NCI-H1436 (cell line): Measurements from ENCODE around the gene ZNF770.

ENCODE experiments used
- DNase-seq: peaks from one replicate; lab custom pipeline; 2025; lab: John Stamatoyannopoulos, UW

The ZNF770 gene, protein sequence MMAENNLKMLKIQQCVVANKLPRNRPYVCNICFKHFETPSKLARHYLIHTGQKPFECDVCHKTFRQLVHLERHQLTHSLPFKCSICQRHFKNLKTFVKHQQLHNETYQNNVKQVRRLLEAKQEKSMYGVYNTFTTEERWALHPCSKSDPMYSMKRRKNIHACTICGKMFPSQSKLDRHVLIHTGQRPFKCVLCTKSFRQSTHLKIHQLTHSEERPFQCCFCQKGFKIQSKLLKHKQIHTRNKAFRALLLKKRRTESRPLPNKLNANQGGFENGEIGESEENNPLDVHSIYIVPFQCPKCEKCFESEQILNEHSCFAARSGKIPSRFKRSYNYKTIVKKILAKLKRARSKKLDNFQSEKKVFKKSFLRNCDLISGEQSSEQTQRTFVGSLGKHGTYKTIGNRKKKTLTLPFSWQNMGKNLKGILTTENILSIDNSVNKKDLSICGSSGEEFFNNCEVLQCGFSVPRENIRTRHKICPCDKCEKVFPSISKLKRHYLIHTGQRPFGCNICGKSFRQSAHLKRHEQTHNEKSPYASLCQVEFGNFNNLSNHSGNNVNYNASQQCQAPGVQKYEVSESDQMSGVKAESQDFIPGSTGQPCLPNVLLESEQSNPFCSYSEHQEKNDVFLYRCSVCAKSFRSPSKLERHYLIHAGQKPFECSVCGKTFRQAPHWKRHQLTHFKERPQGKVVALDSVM

GRCh38 chr15:34988027-34988902 is at the start of gene ZNF770:
Gene ZNF770 (minus strand): TSS chr15:34988287. CDS start chr15:34983434, 4,853 bp downstream.
- DNase-seq, result peak; percentile 45

DNA sequence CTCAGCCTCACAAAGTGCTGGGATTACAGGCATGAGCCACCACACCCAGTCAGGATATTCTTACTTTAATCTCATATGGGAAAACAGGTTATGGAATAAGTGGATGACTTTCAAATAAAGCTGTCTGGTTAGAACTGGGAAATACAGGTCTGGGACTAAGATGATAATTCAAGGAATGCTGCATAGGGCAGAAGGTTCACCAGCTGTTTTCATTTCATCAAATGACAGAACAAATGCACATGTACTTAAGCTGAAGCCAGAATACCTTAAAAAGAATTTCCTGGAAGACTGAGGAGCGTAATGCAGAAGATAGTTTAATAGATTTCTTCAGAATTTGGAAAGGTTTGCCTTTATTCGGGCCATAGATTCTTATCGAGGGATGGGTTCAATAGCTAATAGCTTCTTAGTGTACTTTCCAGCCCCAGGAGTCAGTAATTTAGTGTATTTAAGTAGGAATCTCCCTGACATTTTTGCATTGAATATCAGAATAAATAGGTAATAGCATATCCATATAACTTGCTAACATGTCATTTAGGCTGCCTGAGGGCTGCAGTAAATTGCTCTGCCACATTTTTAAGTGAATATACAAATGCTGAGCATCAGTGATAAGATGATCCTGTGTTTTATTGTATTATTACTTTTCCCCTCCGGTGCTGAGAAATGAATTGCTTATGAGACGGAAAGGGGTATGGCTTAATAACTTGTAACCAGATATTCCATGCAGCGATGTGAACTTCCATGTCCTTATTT is 40.3 kb upstream of the ZNF770 start:
- no peak for DNase-seq

- no peak for DNase-seq
Measured at GRCh38 chr15:35023804-35024203, 35.7 kb upstream of the ZNF770 start.

GRCh38 chr15:35020974-35021373 is 32.9 kb upstream of the ZNF770 start:
- no peak for DNase-seq

DNA sequence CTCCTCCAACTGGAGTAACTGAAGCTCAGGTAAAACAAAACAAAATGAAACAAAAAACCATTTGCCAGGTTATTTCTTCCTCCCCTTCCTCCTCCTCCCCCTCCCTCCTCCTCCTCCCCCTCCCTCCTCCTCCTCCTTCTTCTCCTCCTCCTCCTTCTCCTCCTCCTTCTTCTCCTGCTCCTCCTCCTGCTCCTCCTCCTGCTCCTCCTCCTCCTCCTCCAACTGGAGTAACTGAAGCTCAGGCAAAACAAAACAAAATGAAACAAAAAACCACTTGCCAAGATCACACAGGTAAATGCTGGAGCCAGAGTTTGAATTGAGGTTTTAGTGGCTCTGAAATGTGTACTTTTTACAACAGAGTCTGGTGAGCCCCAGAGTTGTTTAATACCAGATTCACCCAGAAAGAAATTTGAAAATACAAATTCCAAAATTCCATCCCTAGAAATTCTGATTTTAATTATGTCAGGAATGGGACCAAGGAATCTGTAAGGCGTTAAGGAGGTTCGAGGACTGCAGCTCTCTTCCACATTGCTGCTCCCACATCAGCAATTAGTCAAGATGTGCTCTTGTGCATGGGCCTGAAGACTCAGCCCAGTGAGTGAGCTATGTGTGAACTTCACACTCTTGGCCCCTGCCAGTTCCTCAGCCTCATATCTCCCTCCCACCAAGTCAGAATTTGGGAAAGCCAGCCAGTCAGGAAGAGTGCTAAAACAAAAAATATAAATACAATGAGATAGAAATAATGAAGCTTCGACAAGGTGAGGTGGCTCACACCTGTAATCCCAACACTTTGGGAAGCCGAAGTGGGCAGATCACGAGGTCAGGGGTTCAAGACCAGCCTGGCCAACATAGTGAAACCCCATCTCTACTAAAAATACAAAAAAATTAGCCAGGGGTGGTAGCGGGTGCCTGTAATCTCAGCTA is 31.6 kb upstream of the ZNF770 start:
- no peak for DNase-seq

DNA sequence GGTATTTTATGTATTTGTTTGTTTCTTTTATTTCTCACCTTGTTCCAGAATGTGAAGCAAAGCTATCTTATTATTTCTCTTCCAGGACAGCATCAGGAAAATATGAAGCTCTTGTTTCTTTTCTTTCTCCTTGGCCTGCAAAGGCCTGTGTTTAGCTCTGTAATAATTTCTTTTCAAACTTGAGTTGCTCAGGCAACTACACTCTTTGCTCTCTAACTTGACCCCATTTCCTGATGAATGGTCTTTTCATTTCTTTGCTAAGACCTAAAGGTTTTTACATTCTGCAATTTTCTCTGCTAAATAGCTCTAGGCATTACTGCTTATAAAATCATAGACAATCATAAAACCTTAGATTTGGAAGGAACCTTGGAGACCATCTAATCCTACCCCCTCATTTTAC is 26.2 kb upstream of the ZNF770 start:
- DNase-seq, result no peak

GRCh38 chr15:35013370-35013769 is 25.3 kb upstream of the ZNF770 start:
- no peak for DNase-seq

GRCh38 chr15:35007397-35007796 is 19.3 kb upstream of the ZNF770 start:
- DNase-seq, result no peak

- DNase-seq, result no peak
Measured at GRCh38 chr15:35005933-35006332, 17.8 kb upstream of the ZNF770 start.

DNA sequence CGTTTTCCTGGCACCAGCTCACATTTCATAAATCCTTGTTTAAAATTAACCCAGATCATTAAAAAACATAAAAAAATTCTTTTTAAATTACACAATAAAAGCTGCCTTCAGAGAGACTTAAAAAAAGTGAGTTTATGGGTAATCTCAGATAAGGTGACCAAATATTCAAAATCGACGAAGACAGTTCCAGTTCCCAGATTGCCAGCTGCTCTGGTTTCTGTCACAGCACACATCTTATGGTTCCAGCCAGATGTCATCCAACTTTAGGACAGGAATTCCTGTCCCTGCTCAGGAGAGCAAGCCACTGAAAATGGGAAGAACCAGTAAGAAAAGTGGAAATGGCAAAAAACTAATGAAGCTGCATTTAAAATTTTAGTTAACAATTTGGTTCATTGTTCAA is 15.8 kb upstream of the ZNF770 start:
- DNase-seq, result no peak

GRCh38 chr15:35000511-35000910 is 12.4 kb upstream of the ZNF770 start:
- no peak for DNase-seq

DNA sequence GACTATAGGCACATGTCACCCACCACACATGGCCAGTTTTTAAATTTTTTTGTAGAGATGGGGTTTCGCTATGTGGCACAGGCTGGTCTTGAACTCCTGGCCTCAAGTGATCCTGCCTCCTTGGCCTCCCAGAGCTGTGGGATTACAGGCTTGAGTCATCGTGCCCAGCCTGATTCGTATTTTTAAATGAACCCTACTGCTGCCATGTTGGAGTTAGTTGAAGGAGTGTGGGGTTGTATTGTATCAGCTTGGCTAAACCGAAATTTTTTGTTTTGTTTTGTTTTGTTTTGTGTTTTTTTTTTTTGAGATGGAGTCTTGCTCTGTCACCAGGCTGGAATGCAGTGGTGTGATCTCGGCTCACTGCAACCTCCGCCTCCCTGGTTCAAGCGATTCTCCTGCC is 11.8 kb upstream of the ZNF770 start:
- no peak for DNase-seq

GRCh38 chr15:34994925-34995324 is 6.8 kb upstream of the ZNF770 start:
- DNase-seq, result no peak

DNA sequence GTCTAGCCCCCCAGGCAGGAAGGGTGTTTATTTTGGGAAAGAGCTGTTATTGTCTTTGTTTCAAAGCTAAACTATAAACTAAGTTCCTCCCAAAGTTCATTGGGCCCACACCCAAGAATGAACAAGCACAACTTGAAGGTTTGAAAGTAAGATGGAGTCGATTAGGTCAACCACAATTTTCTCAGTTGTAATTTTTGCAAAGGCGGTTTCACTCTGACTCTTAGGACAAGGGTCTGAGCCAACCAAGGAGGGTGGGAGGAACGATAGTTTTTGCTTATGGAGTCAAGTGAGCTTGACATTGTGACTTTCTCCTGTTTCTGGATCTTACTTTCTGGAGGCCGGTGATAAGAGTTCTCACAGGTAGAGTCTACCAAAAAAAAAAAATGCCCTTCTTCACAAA is 5.8 kb upstream of the ZNF770 start:
- no peak for DNase-seq

GRCh38 chr15:34993412-34993811 is 5.3 kb upstream of the ZNF770 start:
- no peak for DNase-seq

- no peak for DNase-seq
Measured at GRCh38 chr15:34987609-34988026, 469 bp downstream of the ZNF770 start.

DNA sequence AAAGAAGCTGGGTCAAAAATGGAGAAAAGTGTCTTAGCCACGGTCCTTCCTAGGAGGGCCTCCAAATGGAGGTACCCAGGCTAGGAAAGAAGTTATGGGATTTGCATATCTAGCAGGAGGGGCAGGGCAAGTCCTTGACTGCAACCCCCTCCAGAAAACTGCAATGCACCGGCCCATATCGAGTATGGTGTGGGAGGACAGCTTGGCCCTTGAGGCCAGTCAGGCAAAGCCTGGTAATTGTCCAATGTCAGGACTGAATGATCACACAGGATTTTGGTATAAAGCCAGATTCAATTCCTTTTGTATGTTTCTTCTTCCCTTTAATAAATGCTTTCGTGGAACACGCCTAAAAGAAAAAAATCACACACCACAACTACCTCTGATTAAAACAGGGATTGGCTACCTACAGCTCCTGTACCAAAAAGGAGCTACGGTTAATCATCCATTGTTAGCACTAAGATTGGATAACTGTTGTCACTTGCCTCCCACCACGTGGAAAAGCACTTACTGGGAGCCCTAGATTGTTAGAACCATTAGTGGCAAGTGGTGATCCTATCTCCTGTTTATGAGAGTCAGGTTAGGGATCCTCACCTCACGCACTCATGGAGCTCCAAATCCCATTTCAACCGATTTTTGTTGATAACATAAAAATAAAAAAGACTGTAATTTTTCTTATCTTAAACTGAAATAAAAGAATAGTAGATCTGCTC is 1.2 kb downstream of the ZNF770 start:
- DNase-seq, result no peak

- DNase-seq, result no peak
Measured at GRCh38 chr15:34986326-34986725, 1.8 kb downstream of the ZNF770 start.

DNA sequence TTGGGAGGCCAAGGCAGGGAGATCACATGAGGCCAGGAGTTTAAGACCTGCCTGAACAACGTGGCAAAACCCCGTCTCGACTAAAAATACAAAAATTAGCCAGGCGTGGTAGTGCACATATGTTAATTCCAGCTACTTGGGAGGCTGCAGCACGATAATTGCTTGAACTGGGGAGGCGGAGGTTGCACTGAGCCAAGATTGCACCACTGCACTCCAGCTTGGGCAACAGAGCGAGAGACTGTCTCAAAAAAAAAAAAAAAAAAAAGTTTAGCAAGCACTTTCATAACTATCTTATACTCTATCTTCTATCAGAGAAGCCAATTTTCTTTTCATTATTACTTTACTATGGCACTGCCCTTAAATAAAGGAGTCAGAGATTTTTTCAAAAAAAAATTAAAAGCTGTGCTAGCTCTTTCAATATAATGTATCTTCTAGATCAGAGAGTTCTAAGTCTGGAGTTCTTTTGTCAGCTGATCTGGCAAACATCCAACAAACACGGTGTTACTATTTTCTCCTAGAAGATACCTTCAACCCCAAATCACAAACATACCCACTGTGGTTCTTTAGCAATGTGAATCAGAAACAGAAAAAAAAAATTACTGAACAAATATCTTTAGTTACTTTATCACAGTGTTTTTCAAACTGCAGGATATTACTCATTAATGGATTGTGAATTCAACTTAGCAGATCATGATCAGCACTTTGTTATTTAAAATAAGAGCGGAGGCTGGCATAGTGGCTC is 3.0 kb downstream of the ZNF770 start:
- DNase-seq, result no peak
